Measurements from ENCODE around the gene FZD10. TPM values are rescaled to one million over a fixed set of nuclear protein-coding genes. Genes with fewer than 3 reads are reported as not detected.

The FZD10 gene
- total RNA-seq, 1 donor from 2014 or later: not detected

DNA sequence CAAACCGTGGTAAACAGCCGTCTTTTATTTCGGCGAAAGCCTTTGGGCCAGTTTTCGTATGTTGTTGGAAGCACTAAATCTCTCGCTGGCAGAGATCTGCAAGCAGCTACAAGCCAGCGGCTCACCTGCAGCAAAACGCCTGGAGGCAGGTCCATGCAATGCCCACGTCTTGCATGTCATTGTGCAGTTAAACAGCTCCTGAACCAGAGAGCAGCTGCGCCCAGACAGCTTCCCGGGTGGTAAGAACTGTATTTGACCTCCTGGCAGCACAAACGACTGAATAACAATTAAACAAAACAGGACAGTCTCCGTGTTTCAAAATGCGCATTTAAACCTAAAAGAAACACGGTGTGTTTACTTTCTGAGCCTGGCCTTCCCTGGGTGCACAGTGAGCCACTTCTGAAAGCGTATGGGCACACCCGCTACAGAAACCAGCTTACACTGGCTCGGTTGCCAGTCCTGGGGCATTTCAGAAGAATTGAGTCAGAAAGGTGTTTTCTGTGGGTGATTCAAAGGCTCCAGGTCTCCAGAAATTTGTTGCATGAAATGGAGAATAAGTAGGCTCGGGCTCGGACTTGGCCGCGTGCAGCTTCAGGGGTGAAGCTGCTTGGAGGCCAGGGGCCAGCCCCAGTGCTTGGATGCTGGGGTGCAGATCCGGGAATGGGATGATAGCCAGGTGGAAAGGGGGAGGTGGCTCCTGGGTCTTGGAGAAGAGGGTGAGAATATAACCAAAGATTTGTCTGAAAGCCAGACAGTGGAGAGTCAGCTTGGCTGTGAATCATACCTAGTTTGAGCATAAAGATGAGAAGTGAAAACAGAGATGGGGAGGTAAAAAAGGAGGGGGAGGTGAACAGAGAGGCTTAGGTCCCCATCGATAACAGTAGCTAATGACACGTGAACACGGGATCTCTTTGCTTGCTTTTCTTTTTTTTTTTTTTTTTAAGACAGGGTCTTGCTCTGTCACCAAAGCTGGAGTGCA lies 24.9 kb upstream of the FZD10 start:
- H3K4me1 Mint-ChIP-seq (ENCODE audit: low read depth): no peaks in the 10 kb centered on the region
- no peak overlapping the region for H3K27ac Mint-ChIP-seq
- DNase-seq (ENCODE audit: low spot score): no peak

DNA sequence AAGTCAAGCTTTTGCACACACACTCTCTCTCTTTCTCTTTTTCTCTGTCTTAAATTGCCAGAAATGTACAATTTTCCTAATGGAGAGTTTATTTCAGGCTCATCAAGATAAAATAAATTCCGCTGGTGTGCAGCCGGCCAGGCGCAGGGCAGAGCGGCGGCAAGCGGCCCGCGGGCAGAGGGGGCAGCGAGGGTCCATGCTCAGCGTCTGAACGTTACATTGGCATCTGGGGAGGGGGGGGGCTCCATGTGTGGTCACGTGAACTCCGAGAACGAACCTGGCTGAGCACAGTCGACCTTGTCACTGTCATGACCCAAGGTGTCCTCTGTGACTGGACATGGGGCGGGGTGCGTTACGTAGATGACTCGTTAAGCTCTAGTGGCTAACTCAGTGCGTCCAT lies 23.8 kb upstream of the FZD10 start:
- intact Hi-C loops (cut with micrococcal nuclease): no loop called here
- Mint-ChIP-seq H3K9me3 (peaks cover 8% of the 10 kb centered on the region), H3K36me3 (ENCODE audit: low read depth) (no peaks in the 10 kb centered on the region), H3K27me3 (ENCODE audit: insufficient read depth) (no peaks in the 10 kb centered on the region), H3K4me3 (no peak overlapping the region), H3K27ac (no peak overlapping the region), H3K4me1 (ENCODE audit: low read depth) (no peaks in the 10 kb centered on the region)
- DNase-seq (ENCODE audit: low spot score): no peak

More for the DNA sequence above, 24.9 kb upstream of the FZD10 start:
- Mint-ChIP-seq H3K36me3 (ENCODE audit: low read depth) (no peaks in the 10 kb centered on the region), H3K27me3 (ENCODE audit: insufficient read depth) (no peaks in the 10 kb centered on the region), H3K9me3 (peaks cover 8% of the 10 kb centered on the region), H3K4me3 (no peak overlapping the region)
- intact Hi-C loops (cut with micrococcal nuclease): no loop called here

DNA sequence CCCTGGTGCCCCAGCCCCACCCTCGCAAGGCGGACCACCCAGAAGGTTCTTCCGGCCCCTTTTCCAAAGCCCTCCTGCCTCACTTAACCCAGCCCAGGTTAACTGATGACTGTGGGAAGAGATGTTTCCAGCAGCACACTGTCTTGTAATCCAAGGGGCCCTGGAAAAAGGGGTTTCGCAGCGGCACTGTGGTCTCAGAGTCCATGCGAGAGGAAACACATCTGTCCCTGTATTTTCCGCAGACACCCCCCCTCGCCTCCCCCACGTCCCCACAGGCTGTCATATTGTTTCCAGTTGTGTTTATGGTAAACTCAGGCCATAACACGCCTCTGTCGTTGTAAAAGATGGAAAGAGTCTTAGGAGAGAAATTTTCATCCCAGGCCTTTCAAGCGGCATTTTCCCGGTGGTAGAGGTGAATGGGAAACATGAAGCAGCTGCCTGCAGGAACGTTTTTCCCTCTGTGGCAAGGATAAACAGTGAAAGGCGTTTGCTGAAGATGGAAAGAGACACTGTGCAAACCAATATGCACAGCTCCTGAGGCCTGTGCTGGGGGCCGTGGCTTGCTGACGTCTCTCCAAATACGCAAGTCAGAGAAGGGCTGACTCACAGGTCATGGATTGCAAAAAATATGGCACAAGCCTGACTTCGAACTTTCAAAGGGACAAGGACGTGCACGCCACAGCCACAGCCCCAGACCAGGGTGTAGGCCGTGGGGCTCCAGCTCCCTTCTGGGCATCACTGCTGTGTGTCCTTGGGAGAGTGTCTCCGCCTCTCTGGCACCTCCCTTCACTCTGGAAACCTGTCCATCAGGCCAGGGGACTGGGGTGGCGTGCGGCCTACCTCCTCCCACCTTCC lies 22.5 kb upstream of the FZD10 start:
- Mint-ChIP-seq H3K4me1 (ENCODE audit: low read depth) (no peaks in the 10 kb centered on the region), H3K36me3 (ENCODE audit: low read depth) (no peaks in the 10 kb centered on the region), H3K27ac (no peak overlapping the region), H3K9me3 (peaks cover 7% of the 10 kb centered on the region), H3K4me3 (no peak overlapping the region), H3K27me3 (ENCODE audit: insufficient read depth) (no peaks in the 10 kb centered on the region)
- intact Hi-C loops (cut with micrococcal nuclease): no loop called here
- no peak for DNase-seq (ENCODE audit: low spot score)

DNA sequence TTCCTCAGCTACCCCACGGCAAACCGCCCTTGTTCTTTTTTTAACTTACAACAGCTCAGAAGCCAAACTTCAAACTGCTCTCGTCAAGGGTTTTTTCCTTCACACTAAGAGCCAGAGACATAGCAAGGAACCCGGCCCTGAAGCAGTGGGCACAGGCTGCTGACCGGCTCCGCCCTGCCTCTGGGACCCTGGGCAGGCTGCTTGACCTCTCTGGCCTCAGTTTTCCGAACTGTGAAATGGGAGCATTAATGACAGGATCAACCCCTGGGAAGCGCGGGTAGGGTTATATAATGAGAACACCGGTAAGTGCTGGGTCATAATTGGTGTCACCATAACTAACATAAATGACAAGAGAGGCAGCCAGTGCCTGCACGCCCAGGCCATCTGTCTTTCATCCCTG lies 21.2 kb upstream of the FZD10 start:
- DNase-seq (ENCODE audit: low spot score): no peak
- intact Hi-C loops (cut with micrococcal nuclease): no loop called here

DNA sequence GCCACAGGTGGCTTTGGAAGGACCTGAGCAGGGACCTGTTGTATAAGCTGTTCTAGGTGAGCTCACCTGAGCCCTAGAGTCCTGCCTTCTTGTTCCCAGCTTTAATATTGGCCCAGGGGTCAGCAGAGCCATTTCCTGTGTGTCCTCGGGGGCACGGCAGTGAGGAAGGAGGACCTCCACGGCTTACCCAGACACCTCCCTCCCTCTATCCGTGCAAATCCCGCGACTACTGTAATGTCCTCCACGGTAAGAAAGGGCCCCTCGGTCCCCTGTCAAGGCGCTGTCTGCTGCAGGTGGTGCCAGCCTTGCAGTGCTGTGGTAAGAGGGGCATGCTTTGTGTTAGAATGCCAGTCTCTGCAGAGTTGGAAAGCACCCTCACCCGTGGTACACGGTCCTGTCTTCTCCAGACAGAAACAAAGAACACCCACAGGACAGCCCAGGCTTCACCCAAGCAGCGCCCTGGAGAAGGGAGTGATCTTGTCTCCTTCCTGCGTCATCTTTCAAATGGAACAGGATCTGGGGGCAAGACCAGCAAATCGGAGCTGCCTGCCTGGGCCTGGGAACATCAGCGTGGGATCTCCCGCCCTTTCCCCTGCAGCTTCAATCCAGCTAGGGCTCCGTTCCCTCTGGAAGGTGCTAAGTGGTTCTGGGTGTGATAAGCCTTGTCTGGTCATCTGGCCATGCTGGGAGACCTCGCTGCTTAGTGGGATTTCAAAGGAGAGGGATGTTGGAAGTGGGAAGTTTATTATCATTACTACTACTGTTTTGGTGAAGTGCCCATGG lies 20.2 kb upstream of the FZD10 start:
- H3K27me3 Mint-ChIP-seq (ENCODE audit: insufficient read depth): no peaks in the 10 kb centered on the region
- H3K36me3 Mint-ChIP-seq (ENCODE audit: low read depth): no peaks in the 10 kb centered on the region
- DNase-seq (ENCODE audit: low spot score): no peak
- no peak overlapping the region for H3K4me3 Mint-ChIP-seq
- no peak overlapping the region for H3K27ac Mint-ChIP-seq
- intact Hi-C loops (cut with micrococcal nuclease): no loop called here
- H3K9me3 Mint-ChIP-seq: no peaks in the 10 kb centered on the region
- H3K4me1 Mint-ChIP-seq (ENCODE audit: low read depth): no peaks in the 10 kb centered on the region

More for the DNA sequence above, 21.2 kb upstream of the FZD10 start:
- H3K36me3 Mint-ChIP-seq (ENCODE audit: low read depth): no peaks in the 10 kb centered on the region
- H3K27ac Mint-ChIP-seq: no peak overlapping the region
- no peak overlapping the region for H3K4me3 Mint-ChIP-seq
- no peaks in the 10 kb centered on the region for H3K27me3 Mint-ChIP-seq (ENCODE audit: insufficient read depth)
- no peaks in the 10 kb centered on the region for H3K9me3 Mint-ChIP-seq
- no peaks in the 10 kb centered on the region for H3K4me1 Mint-ChIP-seq (ENCODE audit: low read depth)

DNA sequence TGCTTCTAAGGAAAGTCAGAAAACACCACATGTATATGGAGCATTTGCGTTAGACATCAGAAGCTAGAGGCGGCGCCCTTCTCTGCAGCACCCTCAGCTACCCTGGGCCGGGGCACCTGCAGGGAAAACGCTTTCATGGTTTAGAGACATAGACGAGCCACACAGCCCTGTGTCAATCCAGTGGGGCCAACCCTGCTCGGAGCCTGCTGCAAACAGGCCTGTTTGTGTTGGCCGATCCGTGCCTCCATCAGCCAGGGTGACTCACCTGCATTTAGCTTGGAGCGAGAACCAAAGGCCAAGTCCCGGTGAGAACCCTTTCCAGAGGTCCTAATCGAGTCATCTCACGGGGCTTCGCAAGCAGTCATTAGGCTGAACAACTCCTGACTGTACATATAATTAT lies 19.5 kb upstream of the FZD10 start:
- Mint-ChIP-seq H3K27ac (no peak overlapping the region), H3K9me3 (no peaks in the 10 kb centered on the region)
- intact Hi-C loops (cut with micrococcal nuclease): no loop called here

DNA sequence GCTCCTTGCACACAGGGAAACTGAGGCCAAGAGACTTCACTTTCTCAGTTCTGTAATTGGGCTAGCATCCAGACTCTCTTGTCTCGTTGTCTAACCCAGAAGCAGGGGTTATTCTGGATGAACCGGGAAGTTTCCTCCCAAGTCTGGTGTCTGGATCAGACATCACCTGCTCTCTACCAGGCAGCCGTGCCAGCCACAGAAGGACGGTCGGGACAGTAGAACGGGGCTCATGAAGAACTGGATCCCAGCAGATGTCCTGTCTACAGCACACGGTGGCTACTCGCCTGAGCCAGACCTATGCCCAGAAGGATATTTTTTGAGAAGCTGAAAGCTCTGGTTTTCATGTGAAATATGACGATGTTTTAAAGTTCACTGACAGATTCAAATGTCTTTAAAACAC lies 19.1 kb upstream of the FZD10 start:
- no peaks in the 10 kb centered on the region for H3K36me3 Mint-ChIP-seq (ENCODE audit: low read depth)
- DNase-seq (ENCODE audit: low spot score): no peak
- no peak overlapping the region for H3K27ac Mint-ChIP-seq
- no peaks in the 10 kb centered on the region for H3K4me1 Mint-ChIP-seq (ENCODE audit: low read depth)
- intact Hi-C loops (cut with micrococcal nuclease): no loop called here
- no peaks in the 10 kb centered on the region for H3K9me3 Mint-ChIP-seq
- no peak overlapping the region for H3K4me3 Mint-ChIP-seq
- H3K27me3 Mint-ChIP-seq (ENCODE audit: insufficient read depth): no peaks in the 10 kb centered on the region

More for the DNA sequence above, 19.5 kb upstream of the FZD10 start:
- no peak for DNase-seq (ENCODE audit: low spot score)
- Mint-ChIP-seq H3K27me3 (ENCODE audit: insufficient read depth) (no peaks in the 10 kb centered on the region), H3K4me1 (ENCODE audit: low read depth) (no peaks in the 10 kb centered on the region), H3K4me3 (no peak overlapping the region), H3K36me3 (ENCODE audit: low read depth) (no peaks in the 10 kb centered on the region)

DNA sequence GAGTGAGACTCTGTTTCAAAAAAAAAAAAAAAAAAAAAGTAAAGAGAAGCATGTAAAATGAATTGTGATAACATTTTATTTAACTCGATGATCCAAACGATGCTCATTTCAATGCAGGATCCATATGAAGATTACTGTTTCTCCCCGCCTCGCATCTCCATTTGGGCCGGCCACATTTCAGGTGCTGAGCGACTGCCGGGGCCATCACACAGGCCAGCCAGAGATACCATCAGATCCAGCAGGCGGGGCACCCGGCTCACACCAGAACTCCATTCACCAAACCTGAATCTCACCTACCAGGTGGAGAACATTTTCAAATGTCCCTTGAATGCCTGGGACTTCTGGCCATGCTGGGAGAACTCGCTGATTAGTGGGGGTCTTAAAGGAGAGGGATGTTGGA lies 18.0 kb upstream of the FZD10 start:
- intact Hi-C loops (cut with micrococcal nuclease): no loop called here
- Mint-ChIP-seq H3K27ac (no peak overlapping the region), H3K9me3 (no peaks in the 10 kb centered on the region), H3K4me1 (ENCODE audit: low read depth) (no peaks in the 10 kb centered on the region), H3K36me3 (ENCODE audit: low read depth) (no peaks in the 10 kb centered on the region), H3K4me3 (no peak overlapping the region), H3K27me3 (ENCODE audit: insufficient read depth) (no peaks in the 10 kb centered on the region)
- DNase-seq (ENCODE audit: low spot score): no peak

DNA sequence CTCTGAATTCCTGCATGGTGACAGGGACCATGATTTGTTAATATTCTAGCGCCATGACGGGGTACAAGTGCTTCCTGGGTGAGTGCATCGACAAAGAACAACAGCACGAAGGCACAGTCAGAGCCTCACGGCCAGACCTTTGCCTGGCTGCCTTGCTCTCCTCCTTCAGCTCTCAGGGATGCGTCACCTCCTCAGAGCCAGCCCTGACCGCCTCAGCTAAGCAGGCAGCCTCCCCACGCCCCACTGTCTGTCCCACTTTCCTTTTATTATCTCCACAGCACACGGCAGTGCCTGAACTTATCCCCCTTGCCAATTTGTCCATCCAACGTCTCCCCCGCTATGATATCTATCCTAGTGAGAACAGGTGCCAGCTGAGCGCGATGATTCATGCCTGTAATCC lies 16.5 kb upstream of the FZD10 start:
- H3K9me3 Mint-ChIP-seq: no peaks in the 10 kb centered on the region
- H3K27ac Mint-ChIP-seq: no peak overlapping the region
- H3K27me3 Mint-ChIP-seq (ENCODE audit: insufficient read depth): no peaks in the 10 kb centered on the region
- no peaks in the 10 kb centered on the region for H3K4me1 Mint-ChIP-seq (ENCODE audit: low read depth)
- DNase-seq (ENCODE audit: low spot score): no peak
- H3K36me3 Mint-ChIP-seq (ENCODE audit: low read depth): no peaks in the 10 kb centered on the region
- intact Hi-C loops (cut with micrococcal nuclease): no loop called here
- no peak overlapping the region for H3K4me3 Mint-ChIP-seq

DNA sequence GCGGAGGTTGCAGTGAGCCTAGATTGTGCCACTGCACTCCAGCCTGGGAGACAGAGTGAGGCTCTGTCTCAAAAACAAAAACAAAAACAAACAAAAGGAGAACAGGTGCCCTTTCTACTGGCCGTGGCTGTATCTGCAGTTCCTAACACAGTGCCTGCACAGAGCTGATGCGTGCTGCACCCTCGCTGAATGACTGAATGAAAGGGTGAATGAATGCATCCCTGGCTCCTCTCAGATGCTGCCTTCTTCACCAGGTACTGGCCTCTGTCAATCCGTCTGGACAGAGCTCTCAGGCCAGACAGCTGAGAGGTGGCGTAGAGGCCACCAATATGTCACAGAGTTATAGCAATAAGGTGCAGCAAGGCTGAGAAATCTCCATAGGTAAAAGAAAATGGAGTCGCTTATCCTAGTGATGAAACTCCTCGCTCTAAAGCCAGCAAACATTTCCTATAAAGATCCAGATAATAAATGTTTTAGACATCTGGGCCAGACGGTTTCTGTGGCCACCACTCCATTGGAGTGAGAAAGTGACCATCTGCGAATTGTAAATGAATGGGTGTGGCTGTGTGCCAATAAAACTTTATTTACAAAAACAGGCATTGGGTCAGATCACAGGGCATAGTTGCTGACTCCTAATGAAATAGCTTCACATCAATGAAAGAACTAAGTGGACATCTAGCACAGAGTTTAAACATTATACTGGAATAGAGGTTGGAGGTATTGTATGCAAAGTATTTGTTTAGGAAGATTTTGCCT lies 15.9 kb upstream of the FZD10 start:
- no peak for DNase-seq (ENCODE audit: low spot score)
- Mint-ChIP-seq H3K27ac (no peak overlapping the region), H3K4me1 (ENCODE audit: low read depth) (no peaks in the 10 kb centered on the region), H3K4me3 (no peak overlapping the region), H3K9me3 (no peaks in the 10 kb centered on the region), H3K36me3 (ENCODE audit: low read depth) (no peaks in the 10 kb centered on the region), H3K27me3 (ENCODE audit: insufficient read depth) (no peaks in the 10 kb centered on the region)
- intact Hi-C loops (cut with micrococcal nuclease): no loop called here

DNA sequence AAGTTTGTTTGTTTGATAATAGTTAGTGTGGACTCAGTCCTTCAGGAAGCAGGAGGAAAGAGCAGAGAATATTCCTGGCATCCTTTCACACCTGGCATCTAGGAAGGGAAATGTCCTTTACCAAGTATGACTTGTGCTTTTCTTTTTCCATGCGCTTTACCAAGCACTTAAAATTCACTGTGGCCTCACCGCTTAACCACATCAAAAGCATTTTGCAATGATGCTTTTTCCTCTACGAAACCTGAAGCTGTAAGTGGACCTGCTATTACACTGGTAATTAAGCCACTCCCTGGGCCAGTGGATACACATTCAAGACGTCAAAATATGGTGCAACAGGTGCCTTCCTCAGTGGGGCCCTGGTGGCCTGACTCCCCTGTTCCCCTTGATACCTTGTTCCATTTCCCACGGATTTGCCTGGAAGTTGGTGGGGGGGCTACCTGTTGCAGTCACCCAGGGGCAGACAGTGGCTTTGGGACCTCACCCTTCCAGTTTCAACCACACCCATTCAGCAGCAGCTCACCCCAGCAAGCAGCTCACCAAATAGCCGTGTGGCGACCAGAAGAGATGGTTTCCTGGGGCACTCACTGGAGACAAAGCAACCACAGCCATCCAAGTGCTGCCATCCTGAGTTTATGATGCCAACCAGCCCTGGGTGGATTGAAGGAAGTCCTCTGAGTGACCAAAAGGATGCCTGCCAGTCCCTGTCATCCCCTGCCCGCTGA lies 14.2 kb upstream of the FZD10 start:
- H3K4me1 Mint-ChIP-seq (ENCODE audit: low read depth): no peaks in the 10 kb centered on the region
- intact Hi-C loops (cut with micrococcal nuclease): no loop called here
- DNase-seq (ENCODE audit: low spot score): no peak
- no peaks in the 10 kb centered on the region for H3K9me3 Mint-ChIP-seq
- no peak overlapping the region for H3K4me3 Mint-ChIP-seq
- no peaks in the 10 kb centered on the region for H3K27me3 Mint-ChIP-seq (ENCODE audit: insufficient read depth)
- H3K36me3 Mint-ChIP-seq (ENCODE audit: low read depth): no peaks in the 10 kb centered on the region
- H3K27ac Mint-ChIP-seq: no peak overlapping the region

DNA sequence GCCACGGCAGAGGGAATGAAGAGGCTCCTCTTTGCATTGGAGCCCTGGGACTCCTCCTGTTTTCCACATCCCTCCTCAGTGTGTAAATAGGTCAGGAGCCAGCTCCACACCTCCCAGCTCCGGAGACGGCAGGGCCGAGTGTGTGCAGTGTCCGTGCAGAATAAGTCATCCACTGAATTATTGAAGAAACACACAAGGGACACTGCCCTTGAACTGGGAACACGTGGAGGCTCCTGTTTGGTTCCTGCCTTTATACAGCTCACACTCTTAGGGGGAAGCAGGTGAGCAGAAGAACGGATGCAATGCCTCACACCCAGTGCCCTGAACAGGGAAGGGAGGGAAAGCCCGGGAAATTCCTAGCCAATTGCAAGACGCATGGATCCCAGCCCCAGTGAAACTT lies 10.4 kb upstream of the FZD10 start:
- H3K27me3 Mint-ChIP-seq (ENCODE audit: insufficient read depth): no peaks in the 10 kb centered on the region
- intact Hi-C loops (cut with micrococcal nuclease): no loop called here
- H3K9me3 Mint-ChIP-seq: no peaks in the 10 kb centered on the region
- no peak for DNase-seq (ENCODE audit: low spot score)
- H3K4me3 Mint-ChIP-seq: no peak overlapping the region
- H3K36me3 Mint-ChIP-seq (ENCODE audit: low read depth): no peaks in the 10 kb centered on the region
- no peak overlapping the region for H3K27ac Mint-ChIP-seq
- H3K4me1 Mint-ChIP-seq (ENCODE audit: low read depth): no peaks in the 10 kb centered on the region

All from activated T-helper 1 cell treated with anti-CD3 and anti-CD28 coated beads, Interleukin-12 subunit alpha, Interleukin-12 subunit beta, Interleukin-2, Interleukin-4 antibody, amounts not matched to agents 30 ng/mL and 10 ng/mL and 1 ng/mL, durations not matched to agents 14 hours and 24 hours and 36 hours (primary cell).